Loucy (cell line): ENCODE results near the gene MEOX1.

Experiments used
- H2AFZ ChIP-seq: fragments of 200-600 bp; sonication (generic); 2 replicates; pipeline ENCODE4 v1.6.0; 2016; ENCODE audit warnings: antibody characterized with exemption, mild to moderate bottlenecking, low read length, moderate library complexity
- H3F3A ChIP-seq: fragments of 200-600 bp; 2 replicates; pipeline ENCODE4 v1.6.0; 2016; ENCODE audit warnings: antibody characterized with exemption, low read depth, mild to moderate bottlenecking
- H3K27me3 ChIP-seq: fragments of 200-600 bp; sonication (generic); 2 replicates; pipeline ENCODE4 v1.6.1; 2014; ENCODE audit warnings: low read length, mild to moderate bottlenecking; ENCODE audit not compliant: insufficient read depth, poor library complexity, severe bottlenecking
- H3K36me3 ChIP-seq: fragments of 200-600 bp; sonication (generic); 2 replicates; pipeline ENCODE4 v1.6.1; 2016; ENCODE audit warnings: low read length; ENCODE audit not compliant: insufficient read depth
- H3K4me1 ChIP-seq: fragments of 200-600 bp; sonication (generic); 2 replicates; pipeline ENCODE4 v1.5.1; 2014; ENCODE audit warnings: low read length, mild to moderate bottlenecking; ENCODE audit not compliant: insufficient read depth, poor library complexity, severe bottlenecking
- H3K4me2 ChIP-seq: fragments of 200-600 bp; sonication (generic); 2 replicates; pipeline ENCODE4 v1.6.0; 2014; ENCODE audit warnings: antibody characterized with exemption, low read length, low read depth, mild to moderate bottlenecking; ENCODE audit not compliant: poor library complexity, severe bottlenecking
- H3K4me3 ChIP-seq: fragments of 200-600 bp; sonication (generic); 2 replicates; pipeline ENCODE4 v1.5.1; 2014; ENCODE audit warnings: low read length, mild to moderate bottlenecking, mixed read lengths; ENCODE audit not compliant: poor library complexity, severe bottlenecking
- H3K79me2 ChIP-seq: fragments of 200-600 bp; sonication (generic); 2 replicates; pipeline ENCODE4 v1.6.1; 2014; ENCODE audit warnings: low read length; ENCODE audit not compliant: insufficient read depth
- H3K9ac ChIP-seq: fragments of 200-600 bp; sonication (generic); 2 replicates; pipeline ENCODE4 v1.6.0; 2014; ENCODE audit warnings: mild to moderate bottlenecking, low read depth, low read length, moderate library complexity; ENCODE audit not compliant: poor library complexity, severe bottlenecking
- H3K9me2 ChIP-seq: fragments of 200-600 bp; sonication (generic); replicated peaks from 2 replicates; pipeline ENCODE4 v1.6.1; 2016; ENCODE audit warnings: low read depth, low read length, mixed read lengths
- H3K9me3 ChIP-seq: fragments of 200-600 bp; sonication (generic); 2 replicates; pipeline ENCODE4 v1.6.1; 2014; ENCODE audit warnings: mild to moderate bottlenecking, antibody characterized with exemption, low read length, low read depth; ENCODE audit not compliant: insufficient read depth
- H4K20me1 ChIP-seq: fragments of 200-600 bp; sonication (generic); 2 replicates; pipeline ENCODE4 v1.6.0; 2014; ENCODE audit warnings: antibody characterized with exemption, low read length, mild to moderate bottlenecking; ENCODE audit not compliant: insufficient read depth, poor library complexity, severe bottlenecking
- EZH2phosphoT487 ChIP-seq: fragments of 200-600 bp; IDR thresholded peaks from 2 replicates; pipeline ENCODE4 v1.6.1; 2018; ENCODE audit warnings: antibody characterized with exemption, mild to moderate bottlenecking, moderate library complexity, borderline replicate concordance
- TF ChIP-seq, protein P1 (sequence below): fragments of 200-600 bp; sonication (generic); conservative IDR thresholded peaks from 2 replicates; pipeline ENCODE4 v1.5.1; 2014; ENCODE audit warnings: mild to moderate bottlenecking, antibody characterized with exemption, low read length

The MEOX1 gene

DNA sequence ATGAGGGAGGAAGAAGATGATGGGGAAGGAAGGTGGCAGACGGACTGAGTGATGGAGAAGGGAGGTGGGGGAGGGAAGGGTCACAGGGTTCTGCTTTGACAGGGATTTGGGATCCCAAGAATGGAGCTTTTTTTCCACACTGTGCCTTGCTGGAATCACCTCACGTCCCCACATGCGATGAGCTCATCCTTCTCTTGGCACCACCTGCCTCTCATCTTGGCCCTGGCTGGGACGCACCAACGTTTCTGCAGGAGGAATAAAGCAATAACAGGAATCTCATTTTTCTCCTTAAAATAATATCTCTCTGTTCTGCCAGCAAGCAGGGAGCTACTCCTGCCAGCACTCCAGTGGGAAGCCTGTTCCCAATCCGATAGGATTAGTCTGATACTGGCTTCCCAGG, 47.8 kb downstream of the MEOX1 start:
- Histone ChIP-seq H3K27me3 (no peaks in the 10 kb centered on the region), H3K9me2 (no peaks in the 10 kb centered on the region), H3F3A (no peaks in the 10 kb centered on the region), H3K4me2 (no peak overlapping the region), H4K20me1 (no peaks in the 10 kb centered on the region), H3K9ac (no peak overlapping the region), H3K4me3 (no peak overlapping the region), H3K36me3 (no peaks in the 10 kb centered on the region), H3K79me2 (no peaks in the 10 kb centered on the region), H2AFZ (no peak overlapping the region), H3K9me3 (no peaks in the 10 kb centered on the region), H3K4me1 (no peaks in the 10 kb centered on the region)
- TF ChIP-seq EZH2phosphoT487, result no peak
- TF ChIP-seq, protein P1, sequence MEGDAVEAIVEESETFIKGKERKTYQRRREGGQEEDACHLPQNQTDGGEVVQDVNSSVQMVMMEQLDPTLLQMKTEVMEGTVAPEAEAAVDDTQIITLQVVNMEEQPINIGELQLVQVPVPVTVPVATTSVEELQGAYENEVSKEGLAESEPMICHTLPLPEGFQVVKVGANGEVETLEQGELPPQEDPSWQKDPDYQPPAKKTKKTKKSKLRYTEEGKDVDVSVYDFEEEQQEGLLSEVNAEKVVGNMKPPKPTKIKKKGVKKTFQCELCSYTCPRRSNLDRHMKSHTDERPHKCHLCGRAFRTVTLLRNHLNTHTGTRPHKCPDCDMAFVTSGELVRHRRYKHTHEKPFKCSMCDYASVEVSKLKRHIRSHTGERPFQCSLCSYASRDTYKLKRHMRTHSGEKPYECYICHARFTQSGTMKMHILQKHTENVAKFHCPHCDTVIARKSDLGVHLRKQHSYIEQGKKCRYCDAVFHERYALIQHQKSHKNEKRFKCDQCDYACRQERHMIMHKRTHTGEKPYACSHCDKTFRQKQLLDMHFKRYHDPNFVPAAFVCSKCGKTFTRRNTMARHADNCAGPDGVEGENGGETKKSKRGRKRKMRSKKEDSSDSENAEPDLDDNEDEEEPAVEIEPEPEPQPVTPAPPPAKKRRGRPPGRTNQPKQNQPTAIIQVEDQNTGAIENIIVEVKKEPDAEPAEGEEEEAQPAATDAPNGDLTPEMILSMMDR, result no peak

DNA sequence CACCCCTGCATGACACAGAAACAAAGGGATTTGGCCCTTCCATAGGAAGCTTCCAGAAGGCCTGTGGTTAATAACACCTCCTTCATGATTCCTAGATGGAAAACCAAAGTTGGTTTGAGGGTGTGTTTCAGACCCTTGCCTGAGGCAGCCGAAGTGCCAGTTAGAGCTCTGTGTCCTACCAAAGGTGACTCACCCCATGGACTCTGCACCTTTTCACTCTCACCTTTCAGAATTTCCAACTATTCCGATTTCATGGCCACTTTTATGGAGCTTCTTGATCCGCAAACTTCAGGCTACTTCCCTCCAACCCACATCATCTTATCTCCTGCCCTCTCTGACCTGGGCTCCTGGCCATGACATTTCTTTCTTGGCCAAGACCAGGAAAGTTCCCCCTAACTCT, 49.2 kb downstream of the MEOX1 start:
- Histone ChIP-seq H3K4me3 (no peak overlapping the region), H3K27me3 (no peaks in the 10 kb centered on the region), H3K9me2 (no peaks in the 10 kb centered on the region), H3F3A (no peaks in the 10 kb centered on the region), H2AFZ (no peak overlapping the region), H3K9ac (no peak overlapping the region), H3K4me1 (no peaks in the 10 kb centered on the region), H3K4me2 (no peak overlapping the region), H3K36me3 (no peaks in the 10 kb centered on the region), H3K9me3 (no peaks in the 10 kb centered on the region), H3K79me2 (no peaks in the 10 kb centered on the region), H4K20me1 (no peaks in the 10 kb centered on the region)
- TF ChIP-seq EZH2phosphoT487, result no peak
- TF ChIP-seq, protein P1, result no peak

DNA sequence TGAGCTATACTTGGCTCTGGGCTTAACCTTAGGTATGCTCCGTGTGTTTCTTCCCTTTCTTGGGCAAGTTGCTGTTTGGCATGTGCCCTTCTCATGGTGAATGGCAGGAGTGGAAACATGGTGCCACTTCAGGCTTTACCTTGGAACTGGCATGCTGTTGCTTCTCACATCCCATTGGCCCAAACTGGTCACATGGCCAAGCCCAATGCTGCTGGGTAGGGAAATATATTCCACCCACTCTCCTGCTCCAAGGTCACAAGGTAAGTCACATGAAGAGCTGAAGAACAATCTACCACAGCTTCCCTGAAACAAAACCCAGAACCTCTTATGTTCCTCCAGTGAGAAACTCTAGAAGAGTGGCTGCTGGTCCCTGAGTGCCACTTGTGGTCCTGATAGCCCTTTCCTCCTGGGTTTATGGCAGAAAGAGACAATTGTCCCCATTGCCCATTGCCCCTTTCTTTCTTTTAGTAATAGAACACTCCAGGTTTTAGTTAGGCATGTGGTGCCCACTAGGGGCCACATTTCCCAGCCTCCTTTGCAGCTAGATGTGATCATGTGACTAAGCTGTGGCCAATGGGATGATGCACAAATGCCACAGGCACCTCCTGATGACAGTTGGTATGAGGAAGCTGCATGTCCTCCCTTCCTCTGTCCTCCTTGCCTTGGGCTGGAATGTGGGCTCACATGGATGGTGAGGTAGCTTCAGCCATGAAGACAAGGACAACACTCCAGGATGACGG, 50.3 kb downstream of the MEOX1 start:
- TF ChIP-seq EZH2phosphoT487, result no peak
- TF ChIP-seq, protein P1, result no peak; the same call in 1 of the 2 replicates
- no peaks in the 10 kb centered on the region for H4K20me1 ChIP-seq
- H3K79me2 ChIP-seq, result no peaks in the 10 kb centered on the region
- no peak overlapping the region for H3K4me3 ChIP-seq
- no peaks in the 10 kb centered on the region for H3K36me3 ChIP-seq
- H3K9ac ChIP-seq, result no peak overlapping the region
- no peaks in the 10 kb centered on the region for H3F3A ChIP-seq
- no peaks in the 10 kb centered on the region for H3K9me3 ChIP-seq
- no peaks in the 10 kb centered on the region for H3K4me1 ChIP-seq
- no peak overlapping the region for H2AFZ ChIP-seq
- H3K27me3 ChIP-seq, result no peaks in the 10 kb centered on the region
- no peaks in the 10 kb centered on the region for H3K9me2 ChIP-seq
- H3K4me2 ChIP-seq, result no peak overlapping the region
